Vagina (tissue), 2 donors: ENCODE data around the gene POMT2. TPM values are rescaled to one million over a fixed set of nuclear protein-coding genes. Genes with fewer than 3 reads are reported as not detected.

Experiments
- DNase-seq, 2 donors: peaks; one replicate each; pipeline ENCODE4 v3.0.0-alpha.2; 2017; ENCODE audit errors: extremely low spot score in 2 of 2
- H3K27ac ChIP-seq: fragments of 200-600 bp; sonication (generic); one replicate; pipeline ENCODE4 v1.5.1; 2019
- H3K27me3 ChIP-seq: fragments of 200-600 bp; sonication (generic); one replicate; pipeline ENCODE4 v1.5.1; 2019
- H3K36me3 ChIP-seq, 2 donors: fragments of 200-600 bp; sonication (generic); one replicate each; pipeline ENCODE4 v1.5.1; 2017 to 2019
- H3K4me1 ChIP-seq: fragments of 200-600 bp; sonication (generic); one replicate; pipeline ENCODE4 v1.5.1; 2019
- H3K4me3 ChIP-seq, 2 donors: fragments of 200-600 bp; sonication (generic); 1 replicate in 1 of 2; 2 replicates in 1 of 2; pipeline ENCODE4 v1.5.1; 2016 to 2019
- H3K9me3 ChIP-seq: fragments of 200-600 bp; sonication (generic); one replicate; pipeline ENCODE4 v1.5.1; 2019
- CTCF ChIP-seq, 3 experiments: fragments of 450-650 bp in 2 of 3; fragments of 200-600 bp in 1 of 3; sonication (generic) in 1 of 3; IDR thresholded peaks; one replicate each; pipeline ENCODE4 v1.5.1; 2017 to 2019; ENCODE audit warnings: antibody characterized with exemption in 3 of 3, mild to moderate bottlenecking in 2 of 3, moderate library complexity in 2 of 3
- POLR2A ChIP-seq, 2 donors: fragments of 450-650 bp; IDR thresholded peaks; one replicate each; pipeline ENCODE4 v1.6.1; 2017; ENCODE audit warnings: antibody characterized with exemption in 2 of 2, mild to moderate bottlenecking in 2 of 2, moderate library complexity in 2 of 2
- POLR2AphosphoS5 ChIP-seq, 2 donors: sonication (generic); formaldehyde crosslinking; IDR thresholded peaks; one replicate each; pipeline ENCODE4 v1.9.0; 2017; ENCODE audit warnings: antibody characterized with exemption in 2 of 2, mild to moderate bottlenecking in 2 of 2, low read depth in 1 of 2; ENCODE audit not compliant: insufficient read depth in 1 of 2
- intact Hi-C: fragments of 100-400 bp; cut with DNase I; formaldehyde crosslinking; loops from one replicate; pipeline ENCODE4 v1.15.1; 2023
- total RNA-seq: library from RNA; depleted of rRNA; stranded (reverse); fragments of >200 nt; gene quantifications from one replicate; pipeline ENCODE4 v1.2.3, GENCODE V29; 2016

POMT2 gene
- total RNA-seq, 1 donor from 2014 or later: 33.1 TPM

GRCh38 chr14:77253333-77254190 lies 67.1 kb downstream of the POMT2 start:
- Histone ChIP-seq H3K27ac (no peak overlapping the region), H3K36me3 (no peaks in the 10 kb centered on the region), H3K9me3 (no peaks in the 10 kb centered on the region), H3K27me3 (no peaks in the 10 kb centered on the region), H3K4me3 (no peak overlapping the region), H3K4me1 (no peaks in the 10 kb centered on the region)
- DNase-seq: no peak
- intact Hi-C loops: no loop called here
- TF ChIP-seq POLR2AphosphoS5 (IDR thresholded peaks at IDR 0.05; ENCODE audit: insufficient read depth in 1 of 2, low read depth in 1 of 2) (no peak), CTCF (IDR thresholded peaks at IDR 0.05) (no peak), POLR2A (IDR thresholded peaks at IDR 0.05) (no peak)

GRCh38 chr14:77251870-77252269 lies 68.8 kb downstream of the POMT2 start:
- Histone ChIP-seq H3K27ac (no peak overlapping the region), H3K27me3 (no peaks in the 10 kb centered on the region), H3K9me3 (no peaks in the 10 kb centered on the region), H3K4me1 (no peaks in the 10 kb centered on the region), H3K36me3 (no peaks in the 10 kb centered on the region), H3K4me3 (no peak overlapping the region)
- intact Hi-C loops: no loop called here
- no peak for TF ChIP-seq POLR2A (IDR thresholded peaks at IDR 0.05)
- TF ChIP-seq CTCF (IDR thresholded peaks at IDR 0.05): no peak
- no peak for DNase-seq

- H3K36me3 ChIP-seq: no peaks in the 10 kb centered on the region
Observed at GRCh38 chr14:77250927-77251326, 69.8 kb downstream of the POMT2 start.

GRCh38 chr14:77249286-77249685 lies 71.4 kb downstream of the POMT2 start:
- TF ChIP-seq POLR2AphosphoS5 (IDR thresholded peaks at IDR 0.05; ENCODE audit: insufficient read depth in 1 of 2, low read depth in 1 of 2): no peak
- H3K36me3 ChIP-seq: no peaks in the 10 kb centered on the region
- H3K4me3 ChIP-seq: no peak overlapping the region
- H3K9me3 ChIP-seq: no peaks in the 10 kb centered on the region
- DNase-seq: no peak
- H3K27ac ChIP-seq: no peak overlapping the region
- no peaks in the 10 kb centered on the region for H3K4me1 ChIP-seq
- intact Hi-C loops: no loop called here
- H3K27me3 ChIP-seq: no peaks in the 10 kb centered on the region

More at GRCh38 chr14:77250927-77251326, 69.8 kb downstream of the POMT2 start:
- H3K27ac ChIP-seq: no peak overlapping the region
- TF ChIP-seq POLR2A (IDR thresholded peaks at IDR 0.05): no peak
- no peak for TF ChIP-seq CTCF (IDR thresholded peaks at IDR 0.05)
- no peak for TF ChIP-seq POLR2AphosphoS5 (IDR thresholded peaks at IDR 0.05; ENCODE audit: insufficient read depth in 1 of 2, low read depth in 1 of 2)
- no peaks in the 10 kb centered on the region for H3K4me1 ChIP-seq
- DNase-seq: no peak
- H3K27me3 ChIP-seq: no peaks in the 10 kb centered on the region
- H3K4me3 ChIP-seq: no peak overlapping the region
- intact Hi-C loops: no loop called here
- H3K9me3 ChIP-seq: no peaks in the 10 kb centered on the region

GRCh38 chr14:77248666-77249065 lies 72.0 kb downstream of the POMT2 start:
- intact Hi-C loops: no loop called here

More at GRCh38 chr14:77248666-77249065, 72.0 kb downstream of the POMT2 start:
- no peaks in the 10 kb centered on the region for H3K36me3 ChIP-seq
- H3K4me1 ChIP-seq: no peaks in the 10 kb centered on the region
- TF ChIP-seq CTCF (IDR thresholded peaks at IDR 0.05) (no peak), POLR2A (IDR thresholded peaks at IDR 0.05) (no peak), POLR2AphosphoS5 (IDR thresholded peaks at IDR 0.05; ENCODE audit: insufficient read depth in 1 of 2, low read depth in 1 of 2) (no peak)
- no peaks in the 10 kb centered on the region for H3K27me3 ChIP-seq
- no peak overlapping the region for H3K4me3 ChIP-seq
- no peak overlapping the region for H3K27ac ChIP-seq
- no peaks in the 10 kb centered on the region for H3K9me3 ChIP-seq
- no peak for DNase-seq
